GM23338 (cell line): Measurements from ENCODE around the gene RFC2. TPM values are rescaled to one million over a fixed set of nuclear protein-coding genes. Genes with fewer than 3 reads are reported as not detected.
A peak's percentile ranks its signal among the peaks of the same experiment; 100 is the strongest.

Experiments
- ATAC-seq: fragments of 200-7000 bp; cut with Tn5 transposase; 3 replicates; pipeline ENCODE4 v1.9.1; 2020
- DNase-seq: peaks from one replicate; pipeline ENCODE4 v3.0.0-alpha.2; 2015; ENCODE audit warnings: low spot score
- H2AFZ ChIP-seq: fragments of 200-600 bp; sonication (generic); 2 replicates; pipeline ENCODE4 v1.8.0; 2016; ENCODE audit warnings: antibody characterized with exemption, mild to moderate bottlenecking, moderate library complexity
- H3F3A ChIP-seq: fragments of 200-600 bp; sonication (generic); replicated peaks from 2 replicates; pipeline ENCODE4 v1.8.0; 2017; ENCODE audit warnings: antibody characterized with exemption, mixed run types, low read depth
- H3K27ac ChIP-seq: fragments of 200-600 bp; sonication (generic); 2 replicates; pipeline ENCODE4 v1.6.1; 2016; ENCODE audit warnings: low read depth
- H3K27me3 ChIP-seq: fragments of 200-600 bp; sonication (generic); 2 replicates; pipeline ENCODE4 v1.8.0; 2016; ENCODE audit warnings: mild to moderate bottlenecking, mixed run types, moderate library complexity; ENCODE audit not compliant: insufficient read depth
- H3K36me3 ChIP-seq: fragments of 200-600 bp; sonication (generic); 2 replicates; pipeline ENCODE4 v1.8.0; 2016; ENCODE audit warnings: mild to moderate bottlenecking; ENCODE audit not compliant: insufficient read depth
- H3K4me1 ChIP-seq: fragments of 200-600 bp; sonication (generic); 2 replicates; pipeline ENCODE4 v1.8.0; 2016; ENCODE audit warnings: mild to moderate bottlenecking, moderate library complexity; ENCODE audit not compliant: insufficient read depth
- H3K4me2 ChIP-seq: fragments of 200-600 bp; sonication (generic); 2 replicates; pipeline ENCODE4 v1.7.1; 2017; ENCODE audit warnings: mixed run types
- H3K4me3 ChIP-seq: fragments of 200-600 bp; sonication (generic); 2 replicates; pipeline ENCODE4 v1.6.1; 2016; ENCODE audit warnings: mixed run types
- H3K79me2 ChIP-seq: fragments of 200-600 bp; sonication (generic); replicated peaks from 2 replicates; pipeline ENCODE4 v1.8.0; 2017; ENCODE audit warnings: mild to moderate bottlenecking; ENCODE audit not compliant: insufficient read depth
- H3K9me2 ChIP-seq: fragments of 200-600 bp; sonication (generic); 2 replicates; pipeline ENCODE4 v1.8.0; 2017; ENCODE audit not compliant: insufficient read depth
- H4K20me1 ChIP-seq: fragments of 200-600 bp; sonication (generic); replicated peaks from 2 replicates; pipeline ENCODE4 v1.8.0; 2017; ENCODE audit warnings: mild to moderate bottlenecking; ENCODE audit not compliant: insufficient read depth
- H3K27ac Mint-ChIP-seq: 2 replicates; pipeline ENCODE4 v1.8.0; 2020; ENCODE audit warnings: inconsistent platforms, mild to moderate bottlenecking, moderate library complexity, mixed read lengths
- H3K27me3 Mint-ChIP-seq: 3 replicates; pipeline ENCODE4 v1.8.0; 2022; ENCODE audit warnings: low read depth, mild to moderate bottlenecking, moderate library complexity, mixed read lengths, inconsistent platforms; ENCODE audit not compliant: insufficient read depth, poor library complexity
- H3K36me3 Mint-ChIP-seq: 3 replicates; pipeline ENCODE4 v1.8.0; 2021; ENCODE audit warnings: low read depth, mild to moderate bottlenecking, inconsistent platforms, moderate library complexity, mixed read lengths
- H3K4me1 Mint-ChIP-seq: 3 replicates; pipeline ENCODE4 v1.8.0; 2020; ENCODE audit warnings: mild to moderate bottlenecking, inconsistent platforms, mixed read lengths
- H3K4me3 Mint-ChIP-seq: 3 replicates; pipeline ENCODE4 v1.8.0; 2021; ENCODE audit warnings: moderate library complexity, mild to moderate bottlenecking, inconsistent platforms, mixed read lengths
- H3K9me3 Mint-ChIP-seq: 3 replicates; pipeline ENCODE4 v1.8.0; 2020; ENCODE audit warnings: moderate library complexity, mild to moderate bottlenecking, inconsistent platforms, mixed read lengths
- EZH2 ChIP-seq: fragments of 200-600 bp; sonication (generic); IDR thresholded peaks from one replicate; pipeline ENCODE4 v1.8.0; 2017; ENCODE audit warnings: antibody characterized with exemption, mild to moderate bottlenecking, low read depth; ENCODE audit not compliant: unreplicated experiment
- EZH2phosphoT487 ChIP-seq: fragments of 200-600 bp; sonication (generic); IDR thresholded peaks from one replicate; pipeline ENCODE4 v1.8.1; 2018; ENCODE audit warnings: antibody characterized with exemption; ENCODE audit not compliant: unreplicated experiment
- JUNB ChIP-seq: IDR thresholded peaks from one replicate; pipeline ENCODE4 v1.6.1; 2016; ENCODE audit warnings: antibody characterized with exemption; ENCODE audit not compliant: unreplicated experiment
- NANOG ChIP-seq: IDR thresholded peaks from 2 replicates; pipeline ENCODE4 v1.6.1; 2016; ENCODE audit warnings: antibody characterized with exemption, borderline replicate concordance
- POLR2AphosphoS5 ChIP-seq: IDR thresholded peaks from 2 replicates; pipeline ENCODE4 v1.6.1; 2016; ENCODE audit warnings: antibody characterized with exemption, low read depth
- STAT1 ChIP-seq: IDR thresholded peaks from one replicate; pipeline ENCODE4 v1.6.1; 2016; ENCODE audit warnings: antibody characterized with exemption; ENCODE audit not compliant: unreplicated experiment
- ZNF114 ChIP-seq: fragments of 250-450 bp; sonication (Bioruptor Pico); IDR thresholded peaks from 2 replicates; pipeline ENCODE4 v1.5.0; 2020; ENCODE audit warnings: mild to moderate bottlenecking, moderate library complexity
- ZNF331 ChIP-seq: fragments of 250-450 bp; sonication (Bioruptor Pico); IDR thresholded peaks from 2 replicates; pipeline ENCODE4 v1.5.0; 2020; ENCODE audit warnings: low read depth, mild to moderate bottlenecking, moderate library complexity
- polyA plus RNA-seq: library from polyadenylated mRNA; unstranded; fragments of >200 nt; fragmentation: Nextera tagmentation; extraction: Ambion mirVana; gene quantifications from 2 replicates; pipeline ENCODE4 v1.2.1, GENCODE V29; 2016
- total RNA-seq: library from RNA; depleted of rRNA; stranded (reverse); fragments of >200 nt; shearing (Covaris generic); gene quantifications from 2 replicates; pipeline ENCODE4 v1.2.3, GENCODE V29; 2014
- TF ChIP-seq, protein P1 (sequence below), 2 experiments: fragments of 200-600 bp in 1 of 2; sonication (generic) in 1 of 2; conservative IDR thresholded peaks; 2 replicates each; pipeline versions ENCODE4 v1.5.1 to v1.6.1; 2016 to 2017; ENCODE audit warnings: antibody characterized with exemption in 2 of 2, low read depth in 2 of 2, mild to moderate bottlenecking in 2 of 2, moderate library complexity in 1 of 2

The RFC2 gene
- total and polyA plus RNA-seq, 2 experiments from 2014 or later: 56.4 to 75.2 TPM

DNA sequence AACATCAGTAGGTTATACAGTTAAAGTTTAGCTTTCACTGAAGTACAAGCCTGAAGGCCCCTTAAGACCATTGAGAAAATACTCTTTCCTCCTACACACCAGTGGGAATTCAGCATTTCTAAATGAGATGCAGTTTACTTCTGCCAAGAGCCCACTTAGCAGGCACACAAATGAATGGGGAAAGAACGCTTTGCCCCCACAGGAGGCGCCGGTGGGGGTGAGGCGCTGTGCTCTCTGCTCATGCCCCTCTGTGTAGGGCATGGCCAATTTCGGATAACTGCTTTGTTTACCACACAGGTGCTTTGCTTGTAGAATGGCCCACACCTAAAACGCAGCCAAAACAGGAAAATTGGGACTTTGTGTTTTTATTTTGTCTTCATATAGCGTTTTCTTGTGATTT, 60.3 kb downstream of the RFC2 start:
- Histone ChIP-seq H3K4me2 (no peak overlapping the region), H3K79me2 (peaks cover 42% of the 10 kb centered on the region), H3K4me1 (no peaks in the 10 kb centered on the region), H3K36me3 (peaks cover 51% of the 10 kb centered on the region), H3F3A (peaks cover 48% of the 10 kb centered on the region), H3K27me3 (no peaks in the 10 kb centered on the region), H4K20me1 (peaks cover 49% of the 10 kb centered on the region), H2AFZ (no peak overlapping the region), H3K9me2 (no peaks in the 10 kb centered on the region), H3K4me3 (no peak overlapping the region), H3K27ac (peak overlapping the region; percentile 78; the same call in 1 of the 2 replicates)
- Mint-ChIP-seq H3K27me3 (peaks cover 10% of the 10 kb centered on the region), H3K4me3 (no peak overlapping the region), H3K4me1 (no peaks in the 10 kb centered on the region), H3K27ac (no peak overlapping the region), H3K36me3 (peaks cover 82% of the 10 kb centered on the region), H3K9me3 (no peaks in the 10 kb centered on the region)
- DNase-seq (no peak), ATAC-seq (no peak)
- no peak for TF ChIP-seq JUNB
- no peak for TF ChIP-seq EZH2phosphoT487
- TF ChIP-seq EZH2: no peak
- TF ChIP-seq, protein P1, sequence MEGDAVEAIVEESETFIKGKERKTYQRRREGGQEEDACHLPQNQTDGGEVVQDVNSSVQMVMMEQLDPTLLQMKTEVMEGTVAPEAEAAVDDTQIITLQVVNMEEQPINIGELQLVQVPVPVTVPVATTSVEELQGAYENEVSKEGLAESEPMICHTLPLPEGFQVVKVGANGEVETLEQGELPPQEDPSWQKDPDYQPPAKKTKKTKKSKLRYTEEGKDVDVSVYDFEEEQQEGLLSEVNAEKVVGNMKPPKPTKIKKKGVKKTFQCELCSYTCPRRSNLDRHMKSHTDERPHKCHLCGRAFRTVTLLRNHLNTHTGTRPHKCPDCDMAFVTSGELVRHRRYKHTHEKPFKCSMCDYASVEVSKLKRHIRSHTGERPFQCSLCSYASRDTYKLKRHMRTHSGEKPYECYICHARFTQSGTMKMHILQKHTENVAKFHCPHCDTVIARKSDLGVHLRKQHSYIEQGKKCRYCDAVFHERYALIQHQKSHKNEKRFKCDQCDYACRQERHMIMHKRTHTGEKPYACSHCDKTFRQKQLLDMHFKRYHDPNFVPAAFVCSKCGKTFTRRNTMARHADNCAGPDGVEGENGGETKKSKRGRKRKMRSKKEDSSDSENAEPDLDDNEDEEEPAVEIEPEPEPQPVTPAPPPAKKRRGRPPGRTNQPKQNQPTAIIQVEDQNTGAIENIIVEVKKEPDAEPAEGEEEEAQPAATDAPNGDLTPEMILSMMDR (conservative IDR thresholded peaks at IDR 0.05; ENCODE audit: low read depth in 2 of 2): peak; percentile 11 to 14; a peak in 1 of 4 replicates
- TF ChIP-seq NANOG: no peak
- TF ChIP-seq POLR2AphosphoS5: no peak
- no peak for TF ChIP-seq STAT1

DNA sequence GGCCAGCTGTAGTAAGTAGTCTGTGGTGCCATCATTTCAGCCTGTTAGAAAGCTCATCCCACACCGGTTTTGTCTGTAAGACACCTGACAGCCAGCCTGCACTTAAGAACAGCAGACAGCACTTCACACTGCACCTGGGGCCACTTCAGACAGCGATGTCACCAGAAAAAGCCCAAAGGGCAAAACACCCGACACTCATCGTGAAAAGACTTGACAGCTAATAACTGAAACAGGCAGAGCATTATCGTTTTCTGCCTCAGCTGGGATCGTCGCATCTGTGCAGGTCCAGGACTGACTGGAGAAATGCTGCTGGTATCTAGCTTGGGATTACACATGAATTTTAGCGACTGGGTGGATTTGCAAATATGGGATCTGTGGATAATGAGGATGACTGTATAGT, 61.1 kb downstream of the RFC2 start:
- TF ChIP-seq ZNF114 (CRISPR knock-in tag) (no peak), ZNF331 (no peak), EZH2 (no peak)
- TF ChIP-seq, protein P1 (conservative IDR thresholded peaks at IDR 0.05; ENCODE audit: low read depth in 2 of 2): no peak
- no peak overlapping the region for H3K4me3 Mint-ChIP-seq
- Histone ChIP-seq H3F3A (peaks cover 46% of the 10 kb centered on the region), H3K4me2 (no peak overlapping the region), H3K4me1 (no peaks in the 10 kb centered on the region), H3K9me2 (no peaks in the 10 kb centered on the region), H2AFZ (no peak overlapping the region), H3K27ac (0 out of 2 replicates have a peak overlapping the region, but pooled peaks have one; percentile 78), H3K4me3 (no peak overlapping the region), H3K79me2 (peaks cover 51% of the 10 kb centered on the region), H3K36me3 (peaks cover 57% of the 10 kb centered on the region), H4K20me1 (peaks cover 57% of the 10 kb centered on the region), H3K27me3 (no peaks in the 10 kb centered on the region)
- H3K27me3 Mint-ChIP-seq: peaks cover 10% of the 10 kb centered on the region
- no peak for DNase-seq
- peaks cover 2% of the 10 kb centered on the region; the same call in 1 of the 3 replicates for H3K4me1 Mint-ChIP-seq
- ATAC-seq: no peak
- peaks cover 91% of the 10 kb centered on the region for H3K36me3 Mint-ChIP-seq
- no peak overlapping the region for H3K27ac Mint-ChIP-seq
- no peaks in the 10 kb centered on the region for H3K9me3 Mint-ChIP-seq
